Stimulated activated CD8-positive, alpha-beta memory T cell treated with anti-CD3 and anti-CD28 coated beads, Interleukin-12 subunit alpha, Interleukin-12 subunit beta, amount 100 ng/mL, for 1 hour (primary cell): ENCODE data around the gene CD2AP.
"Not testable (repeated sequence)": the region's sequence is repeated elsewhere in the genome, so short reads cannot be mapped to it uniquely, and the experiment has no call there.

Experiments
- DNase-seq: peaks from one replicate; pipeline ENCODE4 v3.0.0-alpha.2; 2020; ENCODE audit warnings: low read depth

Gene CD2AP

DNA sequence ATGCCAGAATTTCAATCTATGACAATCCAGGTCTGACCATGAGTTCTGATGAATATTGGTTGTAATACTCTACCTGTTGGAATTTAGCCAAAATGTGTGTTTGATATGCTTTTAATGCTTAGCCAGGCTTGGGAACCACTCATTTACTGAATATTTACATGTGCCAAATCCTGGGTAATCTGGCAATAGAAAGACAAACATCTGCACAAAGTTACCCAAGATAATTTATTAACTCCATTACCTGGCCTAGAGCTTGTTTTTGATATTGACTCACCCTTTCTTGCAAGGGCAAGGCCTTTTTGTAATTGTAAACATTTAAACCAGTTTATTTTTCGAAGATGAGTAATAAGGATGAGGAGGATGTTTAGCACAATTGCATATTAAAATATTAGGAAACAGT lies 13.5 kb upstream of the CD2AP start:
- DNase-seq, result no peak

DNA sequence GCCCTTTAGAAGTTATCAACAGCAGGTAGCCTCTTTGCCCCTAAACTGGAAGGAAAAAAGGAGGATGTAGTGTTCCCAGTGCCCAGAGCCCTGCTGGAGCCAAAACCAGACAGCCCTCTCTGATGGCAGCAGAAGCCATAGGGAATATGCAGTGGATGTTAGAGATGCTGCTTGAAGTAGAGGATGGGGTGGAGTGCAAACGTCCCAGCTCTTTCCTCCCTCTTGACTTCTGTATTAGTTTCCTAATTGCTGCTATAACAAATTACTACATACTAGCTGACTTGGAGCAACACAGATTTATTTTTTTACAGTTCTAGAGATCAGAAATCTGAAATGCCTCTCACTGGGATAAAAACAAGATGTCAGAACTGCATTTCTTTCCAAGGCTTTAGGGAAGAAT lies 12.5 kb upstream of the CD2AP start:
- no peak for DNase-seq

DNA sequence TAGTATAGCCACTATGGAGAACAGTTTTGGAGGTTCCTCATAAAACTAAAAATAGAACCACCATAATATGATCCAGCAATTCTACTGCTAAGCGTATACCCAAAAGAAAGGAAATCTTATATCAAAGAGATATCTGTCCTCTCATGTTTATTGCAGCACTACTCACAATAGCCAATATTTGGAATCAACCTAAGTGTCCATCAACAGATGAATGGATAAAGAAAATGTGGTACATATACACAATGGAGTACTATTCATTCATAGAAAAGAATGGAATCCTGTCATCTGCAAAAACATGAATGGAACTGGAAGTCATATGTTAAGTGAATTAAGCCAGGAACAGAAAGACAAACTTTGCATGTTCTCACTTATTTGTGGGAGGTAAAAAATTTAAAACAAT lies 5.7 kb upstream of the CD2AP start:
- DNase-seq, result no peak

DNA sequence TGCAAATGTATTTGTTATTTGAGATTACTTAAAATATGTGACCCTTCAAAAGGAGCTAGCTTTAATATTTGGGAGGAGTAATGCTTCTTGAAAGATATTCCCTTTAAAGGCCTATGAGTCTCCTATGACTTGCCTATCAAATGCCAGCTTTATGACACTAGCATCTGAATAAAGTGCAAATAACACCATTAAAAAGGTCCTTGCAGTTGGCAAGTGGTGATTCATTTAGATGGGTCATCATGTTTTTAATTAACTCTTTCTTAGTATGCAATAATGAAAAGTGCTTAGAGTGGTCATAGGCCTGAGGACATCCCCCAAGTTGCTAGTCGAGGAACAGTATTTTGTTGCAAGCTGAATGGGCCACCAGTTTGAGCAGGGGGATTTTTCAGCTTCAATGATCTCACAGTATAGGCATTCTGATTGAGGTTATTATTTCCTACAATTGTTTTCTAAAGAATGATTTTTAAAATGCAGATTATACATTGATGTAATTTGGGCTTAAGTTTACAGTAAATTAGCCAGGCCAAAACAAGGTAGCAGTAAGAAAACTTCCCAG lies 3.7 kb upstream of the CD2AP start:
- DNase-seq, result no peak

DNA sequence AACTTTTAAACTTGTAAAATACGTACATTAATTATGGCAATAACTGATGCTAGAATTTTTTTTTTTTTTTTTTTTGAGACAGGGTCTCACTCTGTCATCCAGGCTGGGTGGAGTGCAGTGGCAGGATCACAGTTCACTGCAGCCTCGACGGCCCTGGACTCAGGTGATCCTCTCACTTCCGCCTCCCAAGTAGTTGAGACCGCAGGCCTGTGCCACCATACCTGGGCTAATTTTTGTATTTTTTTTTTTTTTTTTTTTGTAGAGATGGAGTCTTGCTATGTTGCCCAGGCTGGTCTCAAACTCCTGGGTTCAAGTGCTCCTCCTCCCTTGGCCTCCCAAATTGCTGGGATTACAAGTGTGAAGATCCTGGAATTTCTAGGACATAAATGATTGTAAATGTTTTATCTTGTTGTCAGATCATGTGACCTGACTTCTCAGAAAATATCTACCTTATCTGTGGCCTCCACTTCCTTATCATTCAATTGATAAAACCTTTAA lies 2.2 kb upstream of the CD2AP start:
- no peak for DNase-seq

DNA sequence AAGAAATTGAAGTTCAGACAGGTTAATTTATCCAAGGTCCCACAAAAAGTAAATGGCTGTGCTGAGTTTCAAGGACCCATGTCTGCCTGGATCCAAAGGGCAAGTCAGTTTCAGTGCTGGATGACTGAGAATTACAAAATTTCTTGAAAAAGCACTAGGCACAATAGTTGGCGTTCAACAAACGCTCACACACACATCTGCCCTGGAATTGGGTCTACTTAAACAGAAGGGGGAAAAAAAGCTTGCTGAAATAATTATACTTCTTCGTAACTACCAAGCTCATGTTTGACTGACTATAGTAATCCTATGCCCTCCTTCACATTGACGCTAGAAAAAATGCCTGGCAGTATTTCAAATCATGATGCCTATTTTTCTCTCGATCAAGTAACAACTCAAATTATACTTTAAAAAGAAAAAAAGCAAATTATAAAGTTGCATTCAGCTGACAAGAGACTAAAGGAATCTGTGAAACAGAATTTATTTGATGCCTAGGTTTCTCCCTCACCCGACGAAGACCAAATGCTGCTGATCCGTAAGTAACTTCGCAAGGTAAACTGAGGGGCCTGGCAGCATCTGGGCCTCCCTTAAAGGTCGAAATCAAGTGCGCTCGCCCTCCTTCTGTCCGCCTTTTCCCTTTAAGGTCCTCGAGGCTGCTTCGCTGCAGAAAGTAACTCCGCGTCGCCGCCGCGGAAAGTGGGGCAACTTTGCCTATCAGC lies 650 bp upstream of the CD2AP start:
- no peak for DNase-seq

DNA sequence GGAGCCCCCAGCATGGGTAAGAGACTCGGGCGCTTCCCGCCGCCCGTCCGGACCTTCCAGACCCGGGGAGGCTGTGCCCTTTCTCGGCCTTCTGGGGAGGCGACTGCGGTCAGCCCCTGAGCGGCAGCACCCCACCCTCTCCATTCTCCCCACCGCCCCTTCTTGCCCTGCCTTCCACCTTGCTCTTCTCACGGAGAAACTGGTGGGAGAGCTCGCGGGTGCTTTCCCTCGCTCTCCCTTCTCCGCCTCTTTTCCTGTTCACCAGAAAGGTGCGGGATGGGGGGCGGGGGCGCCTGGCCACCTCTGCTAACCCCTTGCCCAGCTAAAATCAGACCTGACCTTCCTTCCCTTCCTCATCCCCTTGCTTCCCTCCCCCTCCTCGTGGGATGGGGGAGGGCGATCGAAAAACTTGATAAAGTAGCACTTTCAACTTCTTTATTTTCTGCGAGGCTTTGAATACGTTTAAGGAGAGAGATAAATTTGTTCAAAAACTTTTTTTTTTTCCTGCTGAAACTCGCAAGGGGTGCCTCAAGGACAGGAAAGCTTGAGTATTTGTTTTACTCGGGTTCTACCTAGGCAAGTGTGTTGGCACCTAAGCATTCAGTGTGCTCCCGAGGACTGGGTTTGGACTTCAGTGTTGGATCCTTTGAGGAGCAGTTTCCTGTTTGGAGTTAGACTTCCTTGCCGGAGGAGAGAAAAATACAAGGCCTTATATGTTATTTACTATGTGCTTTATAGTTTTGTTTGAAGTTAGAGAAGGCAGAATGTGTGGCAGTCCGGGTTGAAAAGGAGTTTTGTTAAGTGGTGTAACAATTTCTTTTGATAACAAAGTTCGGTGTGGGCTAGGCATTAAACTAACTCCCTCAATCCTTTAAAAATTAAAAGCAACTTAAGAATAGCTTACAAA lies 897 bp downstream of the CD2AP start:
- no peak for DNase-seq

DNA sequence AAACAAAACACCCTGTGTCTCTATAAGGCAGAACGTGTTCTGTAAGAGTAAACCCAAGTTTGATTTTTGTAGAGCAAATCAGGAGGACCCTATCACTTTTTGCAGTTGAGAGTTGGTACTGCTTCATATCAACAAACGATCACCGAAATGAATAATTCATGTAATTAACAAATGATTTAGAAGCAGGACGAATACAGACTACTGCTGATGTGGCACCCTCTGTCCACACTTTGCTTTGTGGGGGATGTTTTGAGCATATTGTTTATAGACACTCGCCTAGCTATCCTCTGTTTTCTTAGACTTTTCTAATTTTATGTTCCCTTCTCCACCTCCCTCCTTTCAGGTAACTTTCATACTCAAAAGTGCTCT lies 1.5 kb downstream of the CD2AP start:
- no peak for DNase-seq

DNA sequence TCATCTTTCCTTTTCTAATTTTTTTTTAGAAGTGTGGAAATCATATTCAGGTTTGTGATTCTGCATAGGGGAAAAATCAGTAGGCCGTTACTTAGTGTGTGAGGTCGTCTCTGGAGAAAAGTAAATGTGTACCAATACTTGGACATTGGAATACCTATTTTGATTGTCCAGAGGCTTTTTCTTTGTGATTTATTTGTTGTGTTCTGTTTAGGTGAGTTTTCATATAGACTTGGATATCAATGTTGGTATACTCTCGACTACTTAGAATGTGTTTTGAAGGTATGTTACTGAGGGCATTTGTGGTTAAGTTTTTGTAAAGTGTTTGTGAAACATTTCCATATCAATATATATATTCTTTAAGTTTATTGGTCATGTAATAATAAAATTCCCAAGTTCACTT lies 2.3 kb downstream of the CD2AP start:
- no peak for DNase-seq

DNA sequence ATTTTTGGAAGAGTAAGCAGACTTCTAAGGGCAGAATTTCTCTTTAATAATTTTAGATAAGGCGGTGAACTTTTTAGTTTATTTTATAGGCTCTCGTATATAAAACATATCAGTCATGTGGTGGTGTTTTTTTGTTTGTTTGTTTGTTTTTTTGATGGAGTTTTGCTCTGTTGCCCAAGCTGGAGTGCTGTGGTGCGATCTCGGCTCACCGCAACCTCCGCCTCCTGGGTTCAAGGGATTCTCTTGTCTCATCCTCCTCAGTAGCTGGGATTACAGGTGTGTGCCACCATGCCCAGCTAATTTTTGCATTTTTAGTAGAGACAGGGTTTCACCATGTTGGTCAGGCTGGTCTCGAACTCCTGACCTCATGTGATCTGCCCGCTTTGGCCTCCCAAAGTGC lies 3.6 kb downstream of the CD2AP start:
- DNase-seq, result not testable (repeated sequence)

DNA sequence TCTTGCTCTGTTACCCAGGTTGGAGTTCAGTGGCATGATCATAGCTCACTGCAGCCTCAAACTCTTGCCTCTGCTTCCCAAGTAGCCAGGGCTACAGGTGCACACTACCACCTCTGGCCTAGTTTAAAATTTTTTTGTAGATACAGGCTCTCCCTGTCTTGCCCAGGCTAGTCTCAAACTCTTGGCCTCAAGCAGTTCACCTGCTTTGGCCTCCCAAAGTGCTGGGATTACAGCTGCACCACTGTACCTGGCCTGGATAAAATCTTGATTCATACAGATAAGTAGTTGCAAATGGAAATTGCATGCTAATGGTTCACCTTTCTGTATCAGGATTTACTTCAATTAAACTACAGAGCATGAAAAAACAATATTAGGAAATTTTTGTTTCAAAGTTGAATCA lies 4.2 kb downstream of the CD2AP start:
- no peak for DNase-seq

DNA sequence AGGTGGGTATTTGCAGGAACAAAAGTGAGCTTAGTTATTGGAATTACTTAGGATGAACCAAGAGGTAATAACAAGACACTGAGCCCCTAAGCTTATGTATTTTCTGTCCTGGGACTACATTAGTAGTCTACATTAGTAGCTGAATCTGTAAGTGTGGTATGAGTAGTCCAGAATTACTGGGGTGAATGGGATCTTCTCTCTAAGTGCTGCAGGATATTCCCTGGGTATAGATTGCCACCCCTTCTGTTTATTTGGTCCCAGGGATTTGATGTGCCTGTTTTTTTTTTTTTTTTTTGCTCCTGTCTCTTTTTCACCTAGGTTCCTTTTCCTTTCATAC lies 5.9 kb downstream of the CD2AP start:
- no peak for DNase-seq

DNA sequence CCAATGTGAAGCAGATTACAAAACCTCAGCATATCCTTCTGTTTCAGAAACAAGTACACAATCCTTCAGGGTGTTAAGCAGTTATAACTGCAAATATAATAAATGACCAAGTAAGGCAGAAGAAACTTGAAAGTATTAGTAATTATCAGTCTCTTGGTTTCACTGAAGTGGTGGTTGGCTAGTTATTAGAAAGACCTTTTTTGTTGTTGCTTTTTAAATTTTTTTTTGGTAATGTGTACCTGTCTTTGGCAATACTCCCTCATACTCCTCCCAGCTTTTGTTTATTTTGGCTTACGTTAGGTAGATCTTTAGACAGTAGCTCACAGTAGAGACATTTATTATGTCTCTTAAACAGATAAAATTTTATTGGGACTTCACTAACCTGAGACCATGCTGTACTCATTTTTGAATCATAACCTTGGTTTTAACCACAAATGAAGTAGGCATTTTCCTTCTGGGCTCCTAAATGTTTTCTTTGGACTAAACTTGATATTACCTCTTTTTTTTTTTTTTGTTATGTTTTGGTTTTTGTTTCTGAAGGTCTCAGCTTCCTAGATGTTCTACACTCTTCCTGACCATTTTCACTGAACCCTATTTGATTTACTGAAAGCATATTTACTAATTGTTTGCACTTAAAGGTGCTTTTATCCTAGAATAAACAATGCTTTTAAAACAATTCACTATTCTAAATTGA lies 6.4 kb downstream of the CD2AP start:
- DNase-seq, result no peak

DNA sequence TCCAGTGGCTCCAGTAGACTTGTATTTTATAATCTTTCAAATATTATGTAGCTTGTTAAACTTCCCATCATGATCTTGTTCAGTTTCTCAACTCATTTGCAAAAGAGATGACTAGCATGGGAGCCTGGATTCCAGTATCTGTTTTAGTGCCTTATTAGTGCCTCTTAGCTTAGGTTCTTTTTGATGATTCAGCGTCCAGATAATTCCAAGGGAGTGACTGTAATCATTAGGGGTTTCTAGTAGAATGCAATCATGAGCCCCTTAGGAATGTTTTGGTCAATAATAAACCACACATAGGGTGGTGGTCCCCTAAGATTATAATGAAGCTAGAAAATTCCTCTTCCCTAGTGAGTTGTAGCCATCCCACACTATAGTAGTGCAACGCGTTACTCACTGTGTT lies 7.0 kb downstream of the CD2AP start:
- no peak for DNase-seq

DNA sequence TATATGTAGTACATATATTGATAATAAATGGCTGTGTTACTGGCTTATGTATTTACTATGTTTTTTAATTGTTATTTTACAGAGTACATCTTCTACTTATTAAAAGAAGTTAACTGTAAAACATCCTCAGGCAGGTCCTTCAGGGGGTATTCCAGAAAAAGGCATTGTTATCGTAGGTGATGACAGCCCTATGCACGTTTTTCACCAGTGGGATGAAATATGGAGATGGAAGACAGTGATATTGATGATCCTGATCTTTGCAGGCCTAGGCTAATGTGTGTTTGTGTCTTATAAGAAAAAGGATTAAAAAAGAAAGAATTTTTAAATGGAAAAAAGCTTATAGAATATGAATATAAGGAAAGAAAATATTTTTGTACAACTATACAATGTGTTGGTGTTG lies 7.5 kb downstream of the CD2AP start:
- DNase-seq, result no peak

DNA sequence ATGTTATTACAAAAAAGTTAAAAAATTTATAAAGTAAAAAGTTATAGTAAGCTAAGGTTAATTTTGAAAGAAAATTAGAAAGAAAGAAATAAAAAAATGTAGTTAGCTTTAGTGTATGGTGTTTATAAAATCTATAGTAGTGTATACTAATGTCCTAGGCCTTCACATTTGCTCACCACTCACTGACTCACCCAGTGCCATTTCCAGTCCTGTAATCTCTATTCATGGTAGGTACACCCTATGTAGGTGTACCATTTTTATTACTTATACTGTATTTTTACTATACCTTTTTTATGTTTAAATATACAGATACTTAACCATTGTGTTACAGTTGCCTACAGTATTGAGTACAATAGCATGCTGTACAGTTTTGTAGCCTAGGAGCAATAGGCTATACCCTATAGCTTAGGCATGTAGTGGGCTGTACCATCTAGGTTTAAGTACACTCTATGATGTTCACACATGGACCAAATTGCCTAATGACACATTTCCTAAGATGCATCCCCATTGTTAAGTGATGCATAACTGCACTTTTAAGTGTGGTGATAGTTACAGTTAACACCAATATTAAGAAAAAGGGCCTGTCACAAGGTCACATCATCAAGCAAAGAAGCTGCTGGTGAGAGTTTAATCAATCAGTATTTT lies 8.0 kb downstream of the CD2AP start:
- DNase-seq, result no peak

DNA sequence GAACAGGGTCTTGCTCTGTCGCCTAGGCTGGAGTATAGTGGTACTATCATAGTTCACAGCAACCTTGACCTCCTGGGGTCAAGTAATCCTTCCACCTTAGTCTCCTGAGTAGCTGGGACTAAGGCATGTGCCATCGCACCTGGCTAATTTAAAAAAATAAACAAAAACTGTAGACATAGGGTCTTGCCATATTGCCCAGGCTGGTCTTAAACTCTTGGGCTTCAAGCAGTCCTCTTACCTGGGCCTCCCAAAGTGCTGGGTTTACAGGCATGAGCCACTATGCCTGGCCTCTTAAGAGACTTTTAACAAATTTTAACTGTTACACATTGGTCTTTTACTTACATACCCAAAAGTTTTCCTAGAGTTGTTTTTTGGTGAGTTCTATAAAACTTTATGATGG lies 12.4 kb downstream of the CD2AP start:
- DNase-seq, result no peak

DNA sequence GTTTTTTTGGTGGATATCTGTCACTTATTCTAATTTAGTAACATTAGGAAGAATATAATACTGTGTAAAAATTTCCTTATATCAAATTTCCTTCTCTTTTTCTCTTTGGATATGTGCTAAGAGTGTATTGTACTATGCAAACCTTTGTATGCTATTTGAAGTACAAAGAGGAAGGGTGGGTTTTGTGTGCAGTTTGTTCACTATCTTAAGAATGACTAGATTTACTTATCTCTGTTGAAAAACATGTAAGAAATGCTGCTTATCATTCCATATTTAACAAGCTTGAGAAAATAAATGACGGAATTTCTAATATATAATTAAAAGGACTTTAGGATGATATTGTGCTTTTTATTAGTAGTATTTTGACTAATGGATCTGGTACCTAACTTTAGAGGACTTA lies 13.1 kb downstream of the CD2AP start:
- no peak for DNase-seq

DNA sequence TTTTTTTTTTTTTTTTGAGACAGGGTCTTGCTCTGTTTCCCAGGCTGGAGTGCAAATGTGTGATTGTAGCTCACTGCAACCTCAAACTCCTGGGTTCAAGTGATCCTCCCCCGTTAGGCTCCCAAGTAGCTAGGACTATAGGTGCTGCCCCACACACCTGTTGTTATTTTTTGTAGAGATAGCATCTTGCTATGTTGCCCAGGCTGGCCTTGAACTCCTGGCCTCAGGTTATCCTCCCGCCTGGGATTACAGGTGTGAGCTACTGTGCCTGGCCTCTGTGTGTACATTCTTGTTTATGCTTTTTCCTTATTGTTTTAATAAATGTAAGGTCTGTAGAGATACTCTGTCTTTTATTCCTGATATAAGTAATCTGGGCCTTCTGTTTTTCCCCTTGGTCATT lies 14.8 kb downstream of the CD2AP start:
- DNase-seq, result no peak

DNA sequence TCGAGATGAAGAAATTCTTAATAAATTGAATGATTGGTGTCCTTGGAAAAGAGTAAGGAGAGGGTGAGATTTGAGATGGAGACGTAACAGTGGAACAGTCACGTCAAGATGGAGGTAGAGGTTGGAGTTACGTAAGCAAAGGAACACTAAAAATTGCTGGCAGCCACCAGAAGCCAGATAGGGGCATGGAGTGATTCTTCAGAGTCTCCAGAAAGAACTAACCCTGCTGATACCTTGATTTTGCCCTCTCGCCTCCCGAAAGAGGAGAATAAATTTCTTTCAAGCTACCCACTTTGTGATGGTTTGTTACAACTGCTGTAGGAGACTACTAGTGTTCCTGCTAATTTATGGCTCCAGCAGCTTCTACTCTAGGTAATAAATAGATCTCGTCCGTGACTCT lies 17.6 kb downstream of the CD2AP start:
- DNase-seq, result no peak

DNA sequence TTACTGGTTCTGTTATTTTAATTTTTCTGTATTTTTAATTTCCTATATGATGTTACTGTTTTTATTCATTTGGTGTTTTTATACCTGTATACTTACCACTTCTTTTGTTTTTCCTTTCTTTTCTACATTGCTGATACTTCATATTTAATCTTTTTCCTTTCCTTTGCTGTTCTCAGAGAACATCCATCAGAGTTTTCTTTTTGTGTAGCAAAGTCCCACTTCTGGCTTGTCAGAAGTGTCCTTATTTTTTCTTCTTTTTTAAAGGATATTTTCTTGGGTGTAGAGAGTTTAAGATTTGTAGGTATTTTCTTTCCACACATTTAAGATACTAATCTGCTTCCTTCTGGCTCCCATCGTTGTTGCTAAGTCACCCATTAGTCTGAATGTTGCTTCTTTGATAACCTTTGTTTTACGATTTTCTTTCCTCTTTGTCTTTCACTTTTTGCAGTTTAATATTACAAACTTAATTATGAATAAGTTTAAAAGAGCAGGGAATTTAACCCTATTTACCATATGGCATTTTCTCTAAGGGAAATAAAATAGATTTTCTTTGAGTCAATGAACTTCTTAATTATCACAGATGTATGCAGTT lies 18.5 kb downstream of the CD2AP start:
- DNase-seq, result no peak
